Stimulated activated CD4-positive, alpha-beta T cell treated with anti-CD3 and anti-CD28 coated beads, Interleukin-4, amount 100 ng/mL, for 4 hours (primary cell): ENCODE data around the gene RPS19BP1.

ENCODE experiments used
- DNase-seq, 2 experiments: peaks; one replicate each; pipeline ENCODE4 v3.0.0-alpha.2; 2020

The RPS19BP1 gene

GRCh38 chr22:39558950-39559349 lies 26.4 kb upstream of the RPS19BP1 start:
- no peak for DNase-seq

- no peak for DNase-seq
Measured at GRCh38 chr22:39558254-39558727, 25.7 kb upstream of the RPS19BP1 start.

- DNase-seq: peak; percentile 59
Measured at GRCh38 chr22:39556970-39557841, 24.7 kb upstream of the RPS19BP1 start.

- no peak for DNase-seq
Measured at GRCh38 chr22:39554151-39554550, 21.6 kb upstream of the RPS19BP1 start.

GRCh38 chr22:39553429-39553828 lies 20.9 kb upstream of the RPS19BP1 start:
- no peak for DNase-seq

- no peak for DNase-seq
Measured at GRCh38 chr22:39547587-39547947, 15.0 kb upstream of the RPS19BP1 start.

- no peak for DNase-seq
Measured at GRCh38 chr22:39546889-39547586, 14.5 kb upstream of the RPS19BP1 start.

GRCh38 chr22:39545386-39546365 lies 13.1 kb upstream of the RPS19BP1 start:
- DNase-seq: peak; percentile 47 to 72

GRCh38 chr22:39543095-39543494 lies 10.5 kb upstream of the RPS19BP1 start:
- DNase-seq: no peak

GRCh38 chr22:39537975-39538374 lies 5.4 kb upstream of the RPS19BP1 start:
- DNase-seq: no peak

- DNase-seq: no peak
Measured at GRCh38 chr22:39536711-39537110, 4.2 kb upstream of the RPS19BP1 start.

- DNase-seq: no peak
Measured at GRCh38 chr22:39535831-39536449, 3.4 kb upstream of the RPS19BP1 start.

- no peak for DNase-seq
Measured at GRCh38 chr22:39535357-39535725, 2.8 kb upstream of the RPS19BP1 start.

GRCh38 chr22:39534591-39535356 lies 2.2 kb upstream of the RPS19BP1 start:
- peak; percentile 66 to 86 for DNase-seq

GRCh38 chr22:39534092-39534506 lies 1.6 kb upstream of the RPS19BP1 start:
- no peak for DNase-seq

GRCh38 chr22:39530692-39531331 lies 1.7 kb downstream of the RPS19BP1 start:
- no peak for DNase-seq

GRCh38 chr22:39530116-39530515 lies 2.4 kb downstream of the RPS19BP1 start:
- no peak for DNase-seq

GRCh38 chr22:39529487-39529851 lies 3.1 kb downstream of the RPS19BP1 start:
- no peak for DNase-seq

- peak; percentile 85 for DNase-seq
Measured at GRCh38 chr22:39528681-39529486, 3.7 kb downstream of the RPS19BP1 start.

GRCh38 chr22:39528080-39528661 lies 4.4 kb downstream of the RPS19BP1 start:
- no peak for DNase-seq
